Kidney epithelial cell (primary cell): ENCODE data around the gene GP1BB. TPM values are rescaled to one million over a fixed set of nuclear protein-coding genes. Genes with fewer than 3 reads are reported as not detected.

Source experiments
- DNase-seq: peaks from one replicate; pipeline ENCODE4 v3.0.0-alpha.2; 2010; ENCODE audit warnings: low read depth
- H3K27me3 ChIP-seq: 2 replicates; pipeline ENCODE4 v1.6.0; 2011; ENCODE audit warnings: low read length; ENCODE audit not compliant: control insufficient read depth, insufficient read depth
- H3K36me3 ChIP-seq: 2 replicates; pipeline ENCODE4 v1.5.1; 2011; ENCODE audit warnings: low read length; ENCODE audit not compliant: control insufficient read depth, insufficient read depth
- H3K4me3 ChIP-seq: 2 replicates; pipeline ENCODE4 v1.5.1; 2011; ENCODE audit warnings: low read depth, mild to moderate bottlenecking, control low read depth, low read length
- total RNA-seq: library from RNA; depleted of rRNA; stranded (reverse); fragments of >200 nt; gene quantifications from 2 replicates; pipeline ENCODE4 v1.2.3, GENCODE V29; 2015
- TF ChIP-seq, protein P1 (sequence below): IDR thresholded peaks from 2 replicates; pipeline ENCODE4 v1.5.1; 2011; ENCODE audit warnings: mild to moderate bottlenecking, moderate library complexity, low read length, control low read depth, inconsistent platforms; ENCODE audit not compliant: insufficient read depth, poor library complexity, severe bottlenecking

The GP1BB gene
- total RNA-seq, 1 donor from 2014 or later, result 0.50 TPM

DNA sequence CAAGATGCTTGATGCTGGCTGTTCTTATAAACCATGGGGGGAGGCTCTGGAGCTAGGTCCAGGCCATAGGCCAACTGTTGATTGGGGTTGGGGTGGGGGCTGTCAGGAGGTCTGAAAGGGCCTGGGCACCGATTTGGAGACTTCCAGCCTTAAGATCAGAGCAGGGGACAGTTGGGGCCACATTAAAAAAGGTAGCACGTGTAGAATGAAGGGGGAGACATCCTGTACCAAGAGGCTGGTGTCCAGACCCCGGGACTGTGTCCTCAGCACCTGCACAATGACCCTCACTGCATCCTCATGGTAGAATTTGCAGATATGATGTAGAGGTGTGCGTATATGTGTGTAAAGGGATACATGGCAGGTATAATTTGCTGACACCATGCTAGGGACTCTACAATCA, 24.8 kb downstream of the GP1BB start:
- Histone ChIP-seq H3K36me3 (no peaks in the 10 kb centered on the region), H3K27me3 (peaks cover 54% of the 10 kb centered on the region), H3K4me3 (no peak overlapping the region)
- TF ChIP-seq, protein P1, sequence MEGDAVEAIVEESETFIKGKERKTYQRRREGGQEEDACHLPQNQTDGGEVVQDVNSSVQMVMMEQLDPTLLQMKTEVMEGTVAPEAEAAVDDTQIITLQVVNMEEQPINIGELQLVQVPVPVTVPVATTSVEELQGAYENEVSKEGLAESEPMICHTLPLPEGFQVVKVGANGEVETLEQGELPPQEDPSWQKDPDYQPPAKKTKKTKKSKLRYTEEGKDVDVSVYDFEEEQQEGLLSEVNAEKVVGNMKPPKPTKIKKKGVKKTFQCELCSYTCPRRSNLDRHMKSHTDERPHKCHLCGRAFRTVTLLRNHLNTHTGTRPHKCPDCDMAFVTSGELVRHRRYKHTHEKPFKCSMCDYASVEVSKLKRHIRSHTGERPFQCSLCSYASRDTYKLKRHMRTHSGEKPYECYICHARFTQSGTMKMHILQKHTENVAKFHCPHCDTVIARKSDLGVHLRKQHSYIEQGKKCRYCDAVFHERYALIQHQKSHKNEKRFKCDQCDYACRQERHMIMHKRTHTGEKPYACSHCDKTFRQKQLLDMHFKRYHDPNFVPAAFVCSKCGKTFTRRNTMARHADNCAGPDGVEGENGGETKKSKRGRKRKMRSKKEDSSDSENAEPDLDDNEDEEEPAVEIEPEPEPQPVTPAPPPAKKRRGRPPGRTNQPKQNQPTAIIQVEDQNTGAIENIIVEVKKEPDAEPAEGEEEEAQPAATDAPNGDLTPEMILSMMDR, result no peak
- no peak for DNase-seq

DNA sequence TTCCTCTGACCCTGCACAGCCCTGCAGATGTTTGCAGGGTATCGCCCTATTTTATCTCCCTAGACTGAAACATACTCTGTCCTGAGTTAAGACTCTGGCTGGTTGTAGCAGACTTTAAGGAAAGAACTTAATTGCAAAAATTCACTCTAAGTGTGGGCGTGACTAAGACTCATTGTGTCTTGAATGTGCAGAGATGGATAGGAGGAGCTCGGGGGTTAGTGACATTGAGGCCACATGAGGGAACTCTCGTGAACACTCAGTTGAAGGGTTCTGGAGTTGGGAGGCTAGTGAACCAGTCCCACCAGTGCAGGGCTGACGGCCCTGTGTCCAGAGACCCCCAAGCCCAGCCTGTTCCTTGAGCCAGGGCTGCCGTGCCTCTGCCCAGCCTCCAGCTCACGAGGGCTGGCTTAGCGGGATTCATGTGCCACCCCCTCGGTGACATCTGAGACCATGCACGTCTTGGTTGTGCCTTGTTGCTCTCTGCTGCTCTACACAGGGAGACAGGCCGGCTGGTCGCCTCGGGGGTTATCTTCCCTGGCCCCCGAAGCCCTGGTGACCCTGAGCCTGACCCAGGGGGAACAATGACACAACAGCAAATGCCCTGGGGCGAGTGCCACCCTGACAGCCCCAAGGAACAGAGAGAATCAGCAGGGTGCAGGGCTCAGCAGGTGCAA, 25.8 kb downstream of the GP1BB start:
- peaks cover 64% of the 10 kb centered on the region for H3K27me3 ChIP-seq
- TF ChIP-seq, protein P1, result no peak
- no peak for DNase-seq
- H3K36me3 ChIP-seq, result no peaks in the 10 kb centered on the region
- H3K4me3 ChIP-seq, result no peak overlapping the region

DNA sequence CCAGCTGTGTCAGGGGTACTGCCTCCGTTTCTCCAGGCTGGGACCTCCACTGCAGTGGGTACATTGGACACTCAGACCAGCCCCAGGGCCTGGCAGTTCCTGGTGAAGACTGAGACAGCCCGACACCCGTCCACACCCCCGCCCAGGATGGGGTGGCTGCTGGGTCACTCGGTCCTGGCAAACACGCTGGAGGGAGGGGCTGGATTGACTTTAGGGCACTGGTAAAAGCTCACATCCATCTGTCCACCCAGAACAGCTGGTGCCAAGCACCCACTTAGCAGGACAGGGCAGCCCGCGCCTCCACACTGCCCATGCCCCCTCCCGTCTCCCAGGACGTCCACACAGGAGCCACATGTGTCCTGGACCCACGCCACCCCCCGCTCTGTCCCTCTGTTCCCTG, 26.5 kb downstream of the GP1BB start:
- H3K36me3 ChIP-seq, result no peaks in the 10 kb centered on the region
- H3K27me3 ChIP-seq, result peaks cover 71% of the 10 kb centered on the region
- no peak overlapping the region for H3K4me3 ChIP-seq
- DNase-seq, result no peak
- TF ChIP-seq, protein P1, result no peak

DNA sequence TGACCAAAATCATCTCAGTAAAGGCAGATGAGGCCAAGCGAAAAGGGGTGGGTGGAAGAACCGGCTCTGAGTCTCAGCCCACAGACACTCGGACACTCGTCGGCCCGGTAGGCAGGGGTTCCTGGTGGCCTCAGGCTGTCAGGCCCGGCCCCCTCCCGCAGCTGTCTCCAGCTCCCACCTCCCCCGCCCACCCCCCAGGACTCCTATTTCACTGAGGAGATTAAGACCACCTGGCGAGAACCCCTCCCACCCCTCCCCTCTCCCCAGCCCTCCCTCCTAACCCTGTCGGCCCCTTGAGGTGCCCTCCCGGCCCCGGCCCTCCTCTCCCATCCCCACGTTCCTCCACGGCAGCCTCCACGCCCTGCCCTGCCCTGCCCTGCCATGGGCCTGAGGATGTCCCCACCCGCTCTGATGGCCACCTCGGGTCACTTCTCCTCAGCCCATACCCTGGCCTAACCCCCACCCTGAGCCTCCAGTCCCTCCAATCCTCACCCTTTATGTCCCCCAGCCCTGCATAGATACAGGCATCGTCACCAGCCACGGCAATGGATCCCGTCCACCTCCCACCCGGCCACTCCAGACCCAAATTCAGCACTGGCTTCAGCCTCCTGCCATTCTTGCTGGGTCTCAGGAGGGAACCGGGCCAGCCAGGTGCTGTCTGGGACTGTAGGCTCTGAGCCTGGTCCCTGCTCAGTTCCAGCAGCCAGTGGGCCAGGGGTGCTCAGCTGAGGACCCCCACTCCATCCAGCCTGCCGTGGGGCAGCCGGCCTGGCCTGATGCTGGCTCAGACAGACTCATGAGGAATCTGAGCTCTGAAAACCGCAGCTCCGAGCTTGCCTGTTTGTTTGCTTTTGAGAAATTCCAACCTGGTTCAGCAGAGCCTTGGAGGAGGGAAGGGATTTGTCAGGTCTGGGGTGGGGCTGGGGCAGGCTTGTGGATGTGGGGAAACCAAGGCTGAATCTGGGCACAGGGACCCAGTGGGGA, 27.5 kb downstream of the GP1BB start:
- TF ChIP-seq, protein P1, result no peak
- DNase-seq, result no peak

DNA sequence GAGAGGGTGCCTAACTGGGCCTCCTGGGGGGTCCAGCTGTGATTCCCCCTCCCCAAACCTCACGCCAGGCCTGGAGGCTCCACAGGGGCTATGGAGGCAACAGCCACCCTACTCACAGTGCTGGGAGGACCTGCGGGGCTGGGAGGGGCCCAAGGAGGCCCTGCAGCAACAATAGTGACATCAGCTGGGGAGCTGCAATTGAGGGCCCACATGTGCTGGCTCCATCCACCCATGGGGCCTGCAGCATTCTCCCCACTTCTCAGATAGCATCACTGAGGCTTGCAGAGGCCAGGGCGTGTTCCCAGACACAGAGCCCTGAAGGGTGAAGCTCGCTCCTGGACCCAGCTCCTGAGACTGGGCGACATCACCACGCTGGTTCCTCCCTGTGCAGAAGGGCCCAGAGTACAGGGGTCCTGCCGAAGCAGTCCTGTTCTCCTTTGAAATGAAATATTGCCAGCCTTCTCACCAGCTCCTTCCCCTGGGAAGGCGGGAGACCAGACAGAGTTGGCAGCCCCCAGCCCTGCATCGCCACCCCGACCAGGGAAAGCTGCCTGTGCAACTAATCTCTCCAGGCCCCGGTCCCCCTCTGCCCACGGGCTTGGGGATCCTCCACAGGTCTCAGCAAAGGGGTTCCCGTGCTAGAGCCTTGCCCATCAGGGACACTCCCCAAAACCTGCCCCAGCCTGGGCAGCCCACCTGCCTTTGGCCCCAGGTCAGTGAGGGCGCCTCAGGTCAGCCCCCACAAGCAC, 28.3 kb downstream of the GP1BB start:
- Histone ChIP-seq H3K36me3 (no peaks in the 10 kb centered on the region), H3K27me3 (peaks cover 89% of the 10 kb centered on the region), H3K4me3 (no peak overlapping the region)
- no peak for DNase-seq
- TF ChIP-seq, protein P1, result no peak

More for the DNA sequence above, 27.5 kb downstream of the GP1BB start:
- Histone ChIP-seq H3K27me3 (peaks cover 80% of the 10 kb centered on the region), H3K36me3 (no peaks in the 10 kb centered on the region), H3K4me3 (no peak overlapping the region)
